Chondrocyte (in vitro differentiated cells): ENCODE measurements around the gene SLCO3A1. TPM values are rescaled to one million over a fixed set of nuclear protein-coding genes. Genes with fewer than 3 reads are reported as not detected.

Experiments used
- DNase-seq: peaks from one replicate; pipeline ENCODE4 v3.0.0; 2021; ENCODE audit warnings: mixed read lengths, low spot score
- H3K27ac Mint-ChIP-seq: one replicate; pipeline ENCODE4 v1.8.0; 2021; ENCODE audit warnings: mild to moderate bottlenecking, moderate library complexity, mixed read lengths; ENCODE audit not compliant: unreplicated experiment
- H3K27me3 Mint-ChIP-seq: 2 replicates; pipeline ENCODE4 v1.8.0; 2021; ENCODE audit warnings: low read depth, mixed read lengths
- H3K36me3 Mint-ChIP-seq: 2 replicates; pipeline ENCODE4 v1.8.0; 2021; ENCODE audit warnings: low read depth, mixed read lengths
- H3K4me1 Mint-ChIP-seq: 2 replicates; pipeline ENCODE4 v1.8.0; 2021; ENCODE audit warnings: low read depth, mild to moderate bottlenecking, mixed read lengths
- H3K4me3 Mint-ChIP-seq: one replicate; pipeline ENCODE4 v1.8.0; 2021; ENCODE audit warnings: mild to moderate bottlenecking, moderate library complexity, mixed read lengths; ENCODE audit not compliant: unreplicated experiment
- H3K9me3 Mint-ChIP-seq: 2 replicates; pipeline ENCODE4 v1.8.0; 2021; ENCODE audit warnings: low read depth, mixed read lengths
- total RNA-seq: library from RNA; stranded (reverse); gene quantifications from 3 replicates; pipeline ENCODE4 v1.2.1, GENCODE V29; 2021
- TF ChIP-seq, protein P1 (sequence below): fragments of 200-600 bp; sonication (generic); IDR thresholded peaks from 2 replicates; pipeline ENCODE4 v1.5.0; 2021; ENCODE audit warnings: antibody characterized with exemption, mild to moderate bottlenecking, moderate library complexity

SLCO3A1 gene
- total RNA-seq, 1 donor from 2014 or later = 3.7 TPM

- TF ChIP-seq, protein P1, sequence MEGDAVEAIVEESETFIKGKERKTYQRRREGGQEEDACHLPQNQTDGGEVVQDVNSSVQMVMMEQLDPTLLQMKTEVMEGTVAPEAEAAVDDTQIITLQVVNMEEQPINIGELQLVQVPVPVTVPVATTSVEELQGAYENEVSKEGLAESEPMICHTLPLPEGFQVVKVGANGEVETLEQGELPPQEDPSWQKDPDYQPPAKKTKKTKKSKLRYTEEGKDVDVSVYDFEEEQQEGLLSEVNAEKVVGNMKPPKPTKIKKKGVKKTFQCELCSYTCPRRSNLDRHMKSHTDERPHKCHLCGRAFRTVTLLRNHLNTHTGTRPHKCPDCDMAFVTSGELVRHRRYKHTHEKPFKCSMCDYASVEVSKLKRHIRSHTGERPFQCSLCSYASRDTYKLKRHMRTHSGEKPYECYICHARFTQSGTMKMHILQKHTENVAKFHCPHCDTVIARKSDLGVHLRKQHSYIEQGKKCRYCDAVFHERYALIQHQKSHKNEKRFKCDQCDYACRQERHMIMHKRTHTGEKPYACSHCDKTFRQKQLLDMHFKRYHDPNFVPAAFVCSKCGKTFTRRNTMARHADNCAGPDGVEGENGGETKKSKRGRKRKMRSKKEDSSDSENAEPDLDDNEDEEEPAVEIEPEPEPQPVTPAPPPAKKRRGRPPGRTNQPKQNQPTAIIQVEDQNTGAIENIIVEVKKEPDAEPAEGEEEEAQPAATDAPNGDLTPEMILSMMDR = no peak
- Mint-ChIP-seq H3K4me3 (no peak overlapping the region), H3K36me3 (no peaks in the 10 kb centered on the region), H3K27ac (no peak overlapping the region), H3K4me1 (no peaks in the 10 kb centered on the region), H3K27me3 (peaks cover 21% of the 10 kb centered on the region), H3K9me3 (no peaks in the 10 kb centered on the region)
- DNase-seq = no peak
These were observed 262.3 kb downstream of the SLCO3A1 start for GRCh38 chr15:92115834-92116233.

GRCh38 chr15:92116330-92116729, 262.8 kb downstream of the SLCO3A1 start:
- H3K27me3 Mint-ChIP-seq = peaks cover 21% of the 10 kb centered on the region

DNA sequence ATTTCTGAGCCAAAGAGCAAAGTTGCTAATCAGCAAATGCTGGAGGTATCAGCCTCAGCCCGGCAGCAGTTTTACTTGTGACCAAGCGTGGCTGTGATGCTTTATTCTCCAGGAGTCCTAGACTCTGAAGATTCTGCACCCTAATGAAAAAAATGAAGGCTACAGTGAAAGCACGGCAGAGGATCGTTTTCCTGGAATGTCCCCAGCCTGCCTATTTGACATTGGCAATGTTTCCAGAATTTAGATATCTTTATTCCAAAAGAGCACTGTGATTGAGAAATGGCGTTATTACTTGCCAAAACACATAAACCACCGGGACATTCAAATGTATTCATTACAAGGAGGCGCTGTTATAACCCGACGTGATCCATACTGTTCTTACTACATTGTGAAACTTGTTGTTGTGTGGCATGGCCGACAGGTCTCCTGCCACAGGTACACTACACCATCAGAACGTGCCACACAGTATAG, 263.8 kb downstream of the SLCO3A1 start:
- Mint-ChIP-seq H3K9me3 (peaks cover 6% of the 10 kb centered on the region), H3K4me3 (no peak overlapping the region), H3K27ac (no peak overlapping the region), H3K27me3 (peaks cover 19% of the 10 kb centered on the region), H3K36me3 (peaks cover 5% of the 10 kb centered on the region), H3K4me1 (no peaks in the 10 kb centered on the region)
- TF ChIP-seq, protein P1 = no peak
- DNase-seq = no peak

More at GRCh38 chr15:92116330-92116729, 262.8 kb downstream of the SLCO3A1 start:
- Mint-ChIP-seq H3K36me3 (no peaks in the 10 kb centered on the region), H3K4me1 (no peaks in the 10 kb centered on the region), H3K27ac (no peak overlapping the region), H3K4me3 (no peak overlapping the region), H3K9me3 (peaks cover under 1% of the 10 kb centered on the region)
- no peak for DNase-seq
- TF ChIP-seq, protein P1 = no peak

GRCh38 chr15:92118162-92118935, 264.8 kb downstream of the SLCO3A1 start:
- DNase-seq = no peak
- H3K4me3 Mint-ChIP-seq = no peak overlapping the region
- H3K27me3 Mint-ChIP-seq = peaks cover 14% of the 10 kb centered on the region
- peaks cover 9% of the 10 kb centered on the region for H3K9me3 Mint-ChIP-seq
- peaks cover 5% of the 10 kb centered on the region for H3K36me3 Mint-ChIP-seq
- TF ChIP-seq, protein P1 = no peak
- no peaks in the 10 kb centered on the region for H3K4me1 Mint-ChIP-seq
- H3K27ac Mint-ChIP-seq = no peak overlapping the region

- Mint-ChIP-seq H3K27me3 (peaks cover 14% of the 10 kb centered on the region), H3K4me1 (no peaks in the 10 kb centered on the region), H3K9me3 (peaks cover 9% of the 10 kb centered on the region), H3K27ac (no peak overlapping the region), H3K36me3 (peaks cover 5% of the 10 kb centered on the region), H3K4me3 (no peak overlapping the region)
- TF ChIP-seq, protein P1 = no peak
- no peak for DNase-seq
These were observed 265.4 kb downstream of the SLCO3A1 start for GRCh38 chr15:92118936-92119325.
